CD4-positive, CD25-positive, alpha-beta regulatory T cell (primary cell): ENCODE measurements around the gene SLC6A20. TPM values are rescaled to one million over a fixed set of nuclear protein-coding genes. Genes with fewer than 3 reads are reported as not detected.

Experiments
- ATAC-seq, 2 donors: fragments of 150-1000 bp; cut with Tn5 transposase; one replicate each; pipeline ENCODE4 v1.10.0; 2021; ENCODE audit warnings: low read depth in 2 of 2, moderate number of reproducible peaks in 2 of 2, moderate library complexity in 1 of 2
- DNase-seq, 3 donors: peaks; one replicate each; pipeline versions ENCODE4 v3.0.0 to v3.0.0-alpha.2; 2012 to 2022; ENCODE audit warnings: mixed read lengths in 1 of 3
- H3K27ac ChIP-seq: one replicate; pipeline ENCODE4 v1.7.0; 2013; ENCODE audit warnings: mild to moderate bottlenecking, low read length; ENCODE audit not compliant: insufficient read depth, poor library complexity, severe bottlenecking
- H3K27me3 ChIP-seq: one replicate; pipeline ENCODE4 v1.7.0; 2013; ENCODE audit warnings: low read length; ENCODE audit not compliant: control insufficient read depth, insufficient read depth
- H3K36me3 ChIP-seq: one replicate; pipeline ENCODE4 v1.7.0; 2013; ENCODE audit warnings: mild to moderate bottlenecking, low read length, moderate library complexity; ENCODE audit not compliant: control insufficient read depth, insufficient read depth
- H3K4me1 ChIP-seq: 2 replicates; pipeline ENCODE4 v1.7.0; 2013; ENCODE audit warnings: mild to moderate bottlenecking, low read length; ENCODE audit not compliant: insufficient read depth, control insufficient read depth, poor library complexity, severe bottlenecking
- H3K4me3 ChIP-seq: one replicate; pipeline ENCODE4 v1.7.0; 2013; ENCODE audit warnings: low read depth, mild to moderate bottlenecking, low read length, moderate library complexity
- H3K9me3 ChIP-seq, 2 experiments: 1 replicate in 1 of 2; 2 replicates in 1 of 2; pipeline ENCODE4 v1.7.0; 2013; ENCODE audit warnings: low read length in 2 of 2, mild to moderate bottlenecking in 1 of 2, moderate library complexity in 1 of 2; ENCODE audit not compliant: control insufficient read depth in 2 of 2
- H3K27ac Mint-ChIP-seq, 3 donors: one replicate each; pipeline ENCODE4 v1.8.0; 2020 to 2022; ENCODE audit warnings: mild to moderate bottlenecking in 3 of 3, mixed read lengths in 3 of 3, moderate library complexity in 2 of 3
- H3K27me3 Mint-ChIP-seq: one replicate; pipeline ENCODE4 v1.8.0; 2022; ENCODE audit warnings: mild to moderate bottlenecking, mixed read lengths
- H3K36me3 Mint-ChIP-seq: one replicate; pipeline ENCODE4 v1.8.0; 2020; ENCODE audit warnings: mixed read lengths
- H3K4me1 Mint-ChIP-seq, 4 donors: one replicate each; pipeline ENCODE4 v1.8.0; 2020 to 2022; ENCODE audit warnings: mixed read lengths in 4 of 4, mild to moderate bottlenecking in 1 of 4
- H3K4me3 Mint-ChIP-seq, 4 donors: one replicate each; pipeline ENCODE4 v1.8.0; 2020 to 2022; ENCODE audit warnings: mild to moderate bottlenecking in 4 of 4, mixed read lengths in 4 of 4, moderate library complexity in 3 of 4
- H3K9me3 Mint-ChIP-seq, 7 donors: one replicate each; pipeline ENCODE4 v1.8.0; 2020 to 2022; ENCODE audit warnings: mixed read lengths in 7 of 7, mild to moderate bottlenecking in 3 of 7, moderate library complexity in 2 of 7
- polyA plus RNA-seq, 4 donors: library from polyadenylated mRNA; unstranded; fragments of 300-500 nt; fragmentation: Illumina TruSeq; gene quantifications; one replicate each; pipeline ENCODE4 v1.2.3, GENCODE V29; 2021
- total RNA-seq: library from RNA; stranded (reverse); gene quantifications from one replicate; pipeline ENCODE4 v1.2.3, GENCODE V29; 2022

The SLC6A20 gene
- total and polyA plus RNA-seq, 5 donors from 2014 or later, result 0.54 TPM; not detected in 4

- no peaks in the 10 kb centered on the region for H3K4me1 ChIP-seq
- ATAC-seq (no peak), DNase-seq (no peak)
- peaks cover 0 to 6% (median 0%) of the 10 kb centered on the region in 4 donors for H3K4me1 Mint-ChIP-seq
- no peak overlapping the region for H3K4me3 ChIP-seq
- no peak overlapping the region for H3K27ac ChIP-seq
- H3K36me3 Mint-ChIP-seq, result peaks cover 17% of the 10 kb centered on the region
- no peaks in the 10 kb centered on the region for H3K27me3 Mint-ChIP-seq
- no peaks in the 10 kb centered on the region for H3K9me3 ChIP-seq
- no peaks in the 10 kb centered on the region for H3K27me3 ChIP-seq
- H3K36me3 ChIP-seq, result no peaks in the 10 kb centered on the region
- no peak overlapping the region for H3K4me3 Mint-ChIP-seq
- H3K27ac Mint-ChIP-seq, result no peak overlapping the region
- H3K9me3 Mint-ChIP-seq, result peaks cover 0 to 5% (median 0%) of the 10 kb centered on the region in 7 donors
Measured at GRCh38 chr3:45814322-45814721, 18.0 kb upstream of the SLC6A20 start.

GRCh38 chr3:45807681-45808540, 11.6 kb upstream of the SLC6A20 start:
- no peaks in the 10 kb centered on the region for H3K9me3 ChIP-seq
- no peak overlapping the region for H3K4me3 Mint-ChIP-seq
- H3K27ac ChIP-seq, result no peak overlapping the region
- peaks cover 19% of the 10 kb centered on the region for H3K27me3 Mint-ChIP-seq
- H3K27ac Mint-ChIP-seq, result no peak overlapping the region
- H3K36me3 ChIP-seq, result no peaks in the 10 kb centered on the region
- ATAC-seq (no peak), DNase-seq (no peak)
- no peak overlapping the region for H3K4me3 ChIP-seq
- H3K36me3 Mint-ChIP-seq, result peaks cover 6% of the 10 kb centered on the region
- H3K9me3 Mint-ChIP-seq, result peaks cover 0 to 2% (median 0%) of the 10 kb centered on the region in 7 donors
- H3K4me1 ChIP-seq, result no peaks in the 10 kb centered on the region
- peaks cover 0 to 6% (median 4%) of the 10 kb centered on the region in 4 donors for H3K4me1 Mint-ChIP-seq
- H3K27me3 ChIP-seq, result no peaks in the 10 kb centered on the region

GRCh38 chr3:45807133-45807532, 10.8 kb upstream of the SLC6A20 start:
- no peaks in the 10 kb centered on the region for H3K4me1 ChIP-seq
- Mint-ChIP-seq H3K4me1 (peaks cover 0 to 6% (median 4%) of the 10 kb centered on the region in 4 donors), H3K27me3 (peaks cover 19% of the 10 kb centered on the region), H3K36me3 (peaks cover 6% of the 10 kb centered on the region), H3K4me3 (no peak overlapping the region), H3K27ac (no peak overlapping the region), H3K9me3 (peaks cover 0 to 2% (median 0%) of the 10 kb centered on the region in 7 donors)
- no peak overlapping the region for H3K27ac ChIP-seq
- H3K27me3 ChIP-seq, result no peaks in the 10 kb centered on the region
- ATAC-seq, result no peak
- H3K9me3 ChIP-seq, result no peaks in the 10 kb centered on the region
- no peaks in the 10 kb centered on the region for H3K36me3 ChIP-seq
- H3K4me3 ChIP-seq, result no peak overlapping the region
- no peak for DNase-seq

- ATAC-seq (no peak), DNase-seq (no peak)
- H3K9me3 Mint-ChIP-seq, result peaks cover 0 to 2% (median 0%) of the 10 kb centered on the region in 7 donors
- Histone ChIP-seq H3K4me3 (no peak overlapping the region), H3K36me3 (no peaks in the 10 kb centered on the region), H3K4me1 (no peaks in the 10 kb centered on the region), H3K27ac (no peak overlapping the region), H3K9me3 (no peaks in the 10 kb centered on the region), H3K27me3 (no peaks in the 10 kb centered on the region)
- no peak overlapping the region for H3K27ac Mint-ChIP-seq
- H3K4me3 Mint-ChIP-seq, result no peak overlapping the region
- peaks cover under 1% of the 10 kb centered on the region for H3K36me3 Mint-ChIP-seq
- H3K27me3 Mint-ChIP-seq, result peaks cover 19% of the 10 kb centered on the region
- H3K4me1 Mint-ChIP-seq, result peaks cover 0 to 6% (median 3%) of the 10 kb centered on the region in 4 donors
Measured at GRCh38 chr3:45806072-45806471, 9.7 kb upstream of the SLC6A20 start.

GRCh38 chr3:45803252-45803935, 7.1 kb upstream of the SLC6A20 start:
- H3K27ac Mint-ChIP-seq, result peak overlapping the region in 1 of 3 donors; percentile 51
- no peaks in the 10 kb centered on the region for H3K36me3 Mint-ChIP-seq
- Histone ChIP-seq H3K4me1 (no peaks in the 10 kb centered on the region), H3K9me3 (no peaks in the 10 kb centered on the region), H3K27ac (no peak overlapping the region), H3K4me3 (no peak overlapping the region), H3K36me3 (no peaks in the 10 kb centered on the region), H3K27me3 (peaks cover 11% of the 10 kb centered on the region)
- ATAC-seq (no peak), DNase-seq (no peak)
- H3K4me3 Mint-ChIP-seq, result no peak overlapping the region
- H3K4me1 Mint-ChIP-seq, result peaks cover 0 to 6% (median 3%) of the 10 kb centered on the region in 4 donors
- H3K9me3 Mint-ChIP-seq, result peaks cover 0 to 2% (median 0%) of the 10 kb centered on the region in 7 donors
- peaks cover 34% of the 10 kb centered on the region for H3K27me3 Mint-ChIP-seq

- no peak overlapping the region for H3K27ac Mint-ChIP-seq
- H3K36me3 ChIP-seq, result no peaks in the 10 kb centered on the region
- H3K4me3 ChIP-seq, result no peak overlapping the region
- peaks cover 0 to 9% (median 3%) of the 10 kb centered on the region in 4 donors for H3K4me1 Mint-ChIP-seq
- H3K27me3 ChIP-seq, result peaks cover 18% of the 10 kb centered on the region
- no peak overlapping the region for H3K4me3 Mint-ChIP-seq
- DNase-seq, result no peak
- H3K27ac ChIP-seq, result no peak overlapping the region
- H3K36me3 Mint-ChIP-seq, result no peaks in the 10 kb centered on the region
- peaks cover 0 to 2% (median 0%) of the 10 kb centered on the region in 7 donors for H3K9me3 Mint-ChIP-seq
- ATAC-seq, result no peak
- H3K4me1 ChIP-seq, result peaks cover under 1% of the 10 kb centered on the region
- H3K9me3 ChIP-seq, result no peaks in the 10 kb centered on the region
- H3K27me3 Mint-ChIP-seq, result peaks cover 46% of the 10 kb centered on the region
Measured at GRCh38 chr3:45802146-45802545, 5.8 kb upstream of the SLC6A20 start.

- peaks cover 57% of the 10 kb centered on the region for H3K27me3 Mint-ChIP-seq
- Histone ChIP-seq H3K4me1 (peaks cover 15% of the 10 kb centered on the region), H3K9me3 (no peaks in the 10 kb centered on the region), H3K27ac (no peak overlapping the region), H3K4me3 (no peak overlapping the region), H3K27me3 (peaks cover 24% of the 10 kb centered on the region), H3K36me3 (no peaks in the 10 kb centered on the region)
- DNase-seq (no peak), ATAC-seq (no peak)
- peaks cover 0 to 1% (median 0%) of the 10 kb centered on the region in 7 donors for H3K9me3 Mint-ChIP-seq
- no peaks in the 10 kb centered on the region for H3K36me3 Mint-ChIP-seq
- H3K4me3 Mint-ChIP-seq, result no peak overlapping the region
- H3K4me1 Mint-ChIP-seq, result peaks cover 0 to 11% (median 2%) of the 10 kb centered on the region in 4 donors
- peak overlapping the region in 1 of 3 donors; percentile 16 for H3K27ac Mint-ChIP-seq
Measured at GRCh38 chr3:45800611-45801010, 4.3 kb upstream of the SLC6A20 start.
